ENCODE results near the gene BMERB1. TPM values are rescaled to one million over a fixed set of nuclear protein-coding genes. Genes with fewer than 3 reads are reported as not detected.

Gene BMERB1
- total RNA-seq, 4 donors from 2014 or later, result 75.6 to 103 (median 92.9) TPM

DNA sequence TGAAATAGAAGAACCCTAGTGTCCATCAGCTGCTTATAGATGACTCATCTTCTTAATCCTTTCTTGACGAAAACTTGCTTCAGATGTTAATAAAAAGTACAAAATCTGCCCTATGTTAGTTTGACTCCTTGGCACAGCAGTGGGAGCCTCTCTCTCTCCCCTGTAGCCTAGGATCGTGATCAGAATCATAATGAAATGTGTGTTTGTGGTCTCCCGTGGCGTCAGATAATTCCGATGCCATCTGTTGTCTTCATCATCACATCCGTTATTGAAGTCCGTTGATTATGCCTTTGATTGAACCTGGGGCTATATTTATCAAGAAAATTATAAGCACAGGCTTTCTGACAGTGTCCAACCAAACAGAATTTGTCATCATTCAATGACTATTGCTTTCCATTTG is 102.5 kb downstream of the BMERB1 start:
- TF ChIP-seq EP300 (IDR thresholded peaks at IDR 0.05) (no peak), POLR2AphosphoS5 (IDR thresholded peaks at IDR 0.05) (no peak), POLR2A (IDR thresholded peaks at IDR 0.05; ENCODE audit: low read depth) (no peak)
- WGBS, result 91% methylated on average over 7 of the region's 7 CpGs
- Histone ChIP-seq H3K4me3 (no peak overlapping the region), H3K4me1 (no peaks in the 10 kb centered on the region), H3K36me3 (peaks cover 0 to 11% (median 0%) of the 10 kb centered on the region in 4 donors), H3K27ac (replicated peaks in 1 of 4) (no peak overlapping the region), H3K9me3 (no peaks in the 10 kb centered on the region), H3K27me3 (no peaks in the 10 kb centered on the region)
- no peak for DNase-seq (ENCODE audit: extremely low spot score)
- intact Hi-C loops (cut with DNase I), result no loop called here

DNA sequence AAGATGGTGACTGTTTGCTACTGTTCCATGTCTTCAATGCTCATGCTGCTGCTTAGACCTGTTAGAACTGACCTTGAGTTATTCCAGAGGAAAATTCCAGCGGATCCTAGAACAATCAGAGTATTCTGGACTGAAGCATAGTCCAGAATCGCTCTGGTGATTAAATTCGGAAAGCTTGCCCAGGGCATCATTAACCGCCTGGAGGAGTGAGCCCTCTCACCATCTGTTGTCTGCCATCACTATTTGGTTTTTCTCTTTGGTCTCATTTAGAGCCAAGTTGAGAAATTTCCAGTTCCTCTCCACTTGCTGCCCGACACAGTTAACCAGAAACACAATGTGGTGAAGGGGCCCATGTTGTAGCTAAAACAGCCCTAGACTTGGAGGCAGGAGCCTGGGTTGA is 104.1 kb downstream of the BMERB1 start:
- TF ChIP-seq POLR2AphosphoS5 (IDR thresholded peaks at IDR 0.05) (no peak), EP300 (IDR thresholded peaks at IDR 0.05) (no peak), POLR2A (IDR thresholded peaks at IDR 0.05; ENCODE audit: low read depth) (no peak)
- TF ChIP-seq, protein P1, sequence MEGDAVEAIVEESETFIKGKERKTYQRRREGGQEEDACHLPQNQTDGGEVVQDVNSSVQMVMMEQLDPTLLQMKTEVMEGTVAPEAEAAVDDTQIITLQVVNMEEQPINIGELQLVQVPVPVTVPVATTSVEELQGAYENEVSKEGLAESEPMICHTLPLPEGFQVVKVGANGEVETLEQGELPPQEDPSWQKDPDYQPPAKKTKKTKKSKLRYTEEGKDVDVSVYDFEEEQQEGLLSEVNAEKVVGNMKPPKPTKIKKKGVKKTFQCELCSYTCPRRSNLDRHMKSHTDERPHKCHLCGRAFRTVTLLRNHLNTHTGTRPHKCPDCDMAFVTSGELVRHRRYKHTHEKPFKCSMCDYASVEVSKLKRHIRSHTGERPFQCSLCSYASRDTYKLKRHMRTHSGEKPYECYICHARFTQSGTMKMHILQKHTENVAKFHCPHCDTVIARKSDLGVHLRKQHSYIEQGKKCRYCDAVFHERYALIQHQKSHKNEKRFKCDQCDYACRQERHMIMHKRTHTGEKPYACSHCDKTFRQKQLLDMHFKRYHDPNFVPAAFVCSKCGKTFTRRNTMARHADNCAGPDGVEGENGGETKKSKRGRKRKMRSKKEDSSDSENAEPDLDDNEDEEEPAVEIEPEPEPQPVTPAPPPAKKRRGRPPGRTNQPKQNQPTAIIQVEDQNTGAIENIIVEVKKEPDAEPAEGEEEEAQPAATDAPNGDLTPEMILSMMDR (IDR thresholded peaks at IDR 0.05), result no peak
- Histone ChIP-seq H3K4me1 (peaks cover 0 to 3% (median 2%) of the 10 kb centered on the region in 4 donors), H3K27ac (replicated peaks in 1 of 4) (no peak overlapping the region), H3K27me3 (no peaks in the 10 kb centered on the region), H3K4me3 (no peak overlapping the region), H3K36me3 (peaks cover 0 to 11% (median 0%) of the 10 kb centered on the region in 4 donors), H3K9me3 (no peaks in the 10 kb centered on the region)
- intact Hi-C loops (cut with DNase I), result no loop called here
- no peak for DNase-seq (ENCODE audit: extremely low spot score)
- 90% methylated on average over 5 of the region's 5 CpGs for WGBS

DNA sequence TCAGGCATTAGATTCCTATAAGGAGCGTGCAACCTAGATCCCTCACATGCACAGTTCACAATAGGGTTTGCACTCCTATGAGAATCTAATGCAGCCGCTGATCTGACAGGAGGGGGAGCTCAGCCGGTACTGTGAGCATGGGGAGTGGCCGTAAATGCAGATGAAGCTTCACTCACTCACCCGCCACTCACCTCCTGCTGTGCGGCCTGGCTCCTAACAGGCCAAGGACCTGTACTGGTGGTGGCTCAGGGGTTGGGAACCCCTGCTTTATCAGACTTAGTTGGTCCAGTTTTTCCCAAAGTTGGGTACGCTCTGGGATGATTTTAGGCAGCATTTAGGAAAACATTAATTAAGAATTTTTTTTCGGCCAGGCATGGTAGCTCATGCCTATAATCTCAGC is 104.8 kb downstream of the BMERB1 start:
- WGBS, result 93% methylated on average over 8 of the region's 8 CpGs

DNA sequence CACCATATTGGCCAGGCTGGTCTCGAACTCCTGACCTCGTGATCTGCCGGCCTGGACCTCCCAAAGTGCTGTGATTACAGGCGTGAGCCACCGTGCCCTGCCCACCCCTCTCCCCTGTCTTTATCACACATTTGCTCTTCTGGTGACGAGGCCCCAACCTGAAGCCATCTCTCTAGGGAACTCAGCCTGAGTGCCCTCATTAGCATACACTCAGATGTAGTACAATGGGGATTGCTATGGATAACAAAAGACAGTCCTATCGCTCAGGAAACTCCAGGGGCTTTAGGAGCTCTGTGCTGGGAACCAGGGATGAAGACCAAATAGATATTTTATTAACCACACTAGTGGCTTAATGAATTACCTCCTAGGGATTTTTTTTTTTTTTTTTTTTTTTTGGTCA is 107.9 kb downstream of the BMERB1 start:
- no peak for TF ChIP-seq EP300 (IDR thresholded peaks at IDR 0.05)
- no peak for TF ChIP-seq POLR2AphosphoS5 (IDR thresholded peaks at IDR 0.05)
- TF ChIP-seq, protein P1 (IDR thresholded peaks at IDR 0.05), result no peak
- TF ChIP-seq POLR2A (IDR thresholded peaks at IDR 0.05; ENCODE audit: low read depth), result no peak
- Histone ChIP-seq H3K36me3 (no peaks in the 10 kb centered on the region), H3K9me3 (no peaks in the 10 kb centered on the region), H3K27me3 (no peaks in the 10 kb centered on the region), H3K4me3 (no peak overlapping the region), H3K27ac (replicated peaks in 1 of 4) (no peak overlapping the region), H3K4me1 (peaks cover 0 to 22% (median 19%) of the 10 kb centered on the region in 4 donors)
- 97% methylated on average over 7 of the region's 7 CpGs for WGBS
- intact Hi-C loops (cut with DNase I), result no loop called here
- no peak for DNase-seq (ENCODE audit: extremely low spot score)

More for the DNA sequence above, 104.8 kb downstream of the BMERB1 start:
- intact Hi-C loops (cut with DNase I), result no loop called here
- H3K27ac ChIP-seq (replicated peaks in 1 of 4), result no peak overlapping the region
- H3K4me3 ChIP-seq, result no peak overlapping the region
- H3K27me3 ChIP-seq, result no peaks in the 10 kb centered on the region
- DNase-seq (ENCODE audit: extremely low spot score), result no peak
- peaks cover 0 to 10% (median 9%) of the 10 kb centered on the region in 4 donors for H3K4me1 ChIP-seq
- no peak for TF ChIP-seq POLR2A (IDR thresholded peaks at IDR 0.05; ENCODE audit: low read depth)
- TF ChIP-seq POLR2AphosphoS5 (IDR thresholded peaks at IDR 0.05), result no peak
- no peak for TF ChIP-seq EP300 (IDR thresholded peaks at IDR 0.05)
- TF ChIP-seq, protein P1 (IDR thresholded peaks at IDR 0.05), result no peak
- H3K36me3 ChIP-seq, result peaks cover 0 to 11% (median 0%) of the 10 kb centered on the region in 4 donors
- H3K9me3 ChIP-seq, result no peaks in the 10 kb centered on the region

DNA sequence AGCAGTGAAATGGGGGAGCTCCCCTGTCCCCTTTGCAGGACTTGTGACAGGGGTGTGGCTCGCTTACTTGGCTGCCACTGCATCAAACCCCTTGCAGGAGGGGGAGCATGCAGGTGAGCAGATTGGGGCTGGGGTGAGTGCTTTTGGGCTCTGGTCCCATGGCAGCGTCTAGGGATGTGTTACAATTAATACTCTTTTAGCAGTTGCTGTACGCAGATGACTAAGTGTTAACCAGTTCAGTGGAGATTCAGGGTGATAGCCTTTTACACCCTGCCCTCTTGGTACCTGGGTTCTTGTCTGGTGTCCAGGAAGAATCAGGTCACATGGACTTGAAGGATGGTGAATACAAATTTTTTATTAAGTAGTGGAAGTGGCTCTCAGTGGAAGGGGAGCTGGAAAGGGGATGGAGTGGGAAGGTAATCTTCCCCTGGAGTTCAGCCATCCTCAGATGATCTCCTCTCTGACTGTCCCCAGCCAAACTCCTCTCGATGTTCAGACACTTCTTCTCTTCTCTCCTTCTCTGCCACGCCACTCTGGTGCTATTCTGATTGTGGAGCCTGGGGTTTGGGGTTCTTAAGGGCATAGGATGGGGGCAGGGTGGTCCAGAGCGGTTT is 108.5 kb downstream of the BMERB1 start:
- H3K27me3 ChIP-seq, result no peaks in the 10 kb centered on the region
- no peaks in the 10 kb centered on the region for H3K36me3 ChIP-seq
- no peak overlapping the region for H3K27ac ChIP-seq (replicated peaks in 1 of 4)
- H3K9me3 ChIP-seq, result no peaks in the 10 kb centered on the region
- no peak for DNase-seq (ENCODE audit: extremely low spot score)
- intact Hi-C loops (cut with DNase I), result no loop called here
- H3K4me1 ChIP-seq, result peaks cover 0 to 22% (median 19%) of the 10 kb centered on the region in 4 donors
- no peak for TF ChIP-seq POLR2AphosphoS5 (IDR thresholded peaks at IDR 0.05)
- TF ChIP-seq, protein P1 (IDR thresholded peaks at IDR 0.05), result no peak
- TF ChIP-seq EP300 (IDR thresholded peaks at IDR 0.05), result no peak
- no peak for TF ChIP-seq POLR2A (IDR thresholded peaks at IDR 0.05; ENCODE audit: low read depth)
- H3K4me3 ChIP-seq, result no peak overlapping the region
- WGBS, result 93% methylated on average over 6 of the region's 6 CpGs
